Mesenchymal stem cell (in vitro differentiated cells and primary cell): ENCODE data around the gene CD52.
A peak's percentile ranks its signal among the peaks of the same experiment; 100 is the strongest.

Experiments
- DNase-seq: peaks from one replicate; pipeline ENCODE4 v3.0.0-alpha.2; 2013
- H2AFZ ChIP-seq: one replicate; pipeline ENCODE4 v1.6.1; 2013; ENCODE audit warnings: low read depth, mild to moderate bottlenecking, control low read depth, inconsistent platforms, low read length, moderate library complexity
- H2AK5ac ChIP-seq: 2 replicates; pipeline ENCODE4 v1.6.1; 2013; ENCODE audit warnings: low read length, moderate library complexity, mild to moderate bottlenecking, inconsistent platforms; ENCODE audit not compliant: severe bottlenecking
- H2BK120ac ChIP-seq: one replicate; pipeline ENCODE4 v1.6.1; 2013; ENCODE audit warnings: low read depth, mild to moderate bottlenecking, inconsistent platforms, low read length, moderate library complexity
- H2BK12ac ChIP-seq, 2 experiments: one replicate each; pipeline ENCODE4 v1.6.1; 2013; ENCODE audit warnings: inconsistent platforms in 2 of 2, low read length in 2 of 2, mild to moderate bottlenecking in 2 of 2, moderate library complexity in 2 of 2, control low read depth in 1 of 2
- H2BK15ac ChIP-seq: one replicate; pipeline ENCODE4 v1.6.1; 2013; ENCODE audit warnings: mild to moderate bottlenecking, low read depth, inconsistent platforms; ENCODE audit not compliant: poor library complexity, severe bottlenecking
- H2BK5ac ChIP-seq: 2 replicates; pipeline ENCODE4 v1.6.1; 2013; ENCODE audit warnings: low read depth, mild to moderate bottlenecking, low read length, control low read depth, inconsistent platforms; ENCODE audit not compliant: poor library complexity, severe bottlenecking
- H3K14ac ChIP-seq, 2 experiments: one replicate each; pipeline ENCODE4 v1.6.1; 2013; ENCODE audit warnings: inconsistent platforms in 2 of 2, low read length in 2 of 2, control low read depth in 1 of 2, mild to moderate bottlenecking in 1 of 2, moderate library complexity in 1 of 2
- H3K18ac ChIP-seq, 2 experiments: one replicate each; pipeline ENCODE4 v1.6.1; 2013; ENCODE audit warnings: inconsistent platforms in 2 of 2, low read length in 2 of 2, control low read depth in 1 of 2, low read depth in 1 of 2, mild to moderate bottlenecking in 1 of 2
- H3K23ac ChIP-seq, 2 experiments: one replicate each; pipeline ENCODE4 v1.6.1; 2013; ENCODE audit warnings: inconsistent platforms in 2 of 2, low read length in 2 of 2, mild to moderate bottlenecking in 2 of 2, moderate library complexity in 2 of 2, control low read depth in 1 of 2
- H3K27ac ChIP-seq: 2 replicates; pipeline ENCODE4 v1.5.1; 2013; ENCODE audit warnings: mild to moderate bottlenecking, moderate library complexity, low read length, control low read depth, inconsistent platforms; ENCODE audit not compliant: poor library complexity, severe bottlenecking
- H3K27me3 ChIP-seq, 2 experiments: 2 replicates each; pipeline versions ENCODE4 v1.6.1 to v1.7.0; 2013; ENCODE audit warnings: low read length in 2 of 2, mild to moderate bottlenecking in 2 of 2, moderate library complexity in 2 of 2, control low read depth in 1 of 2, inconsistent platforms in 1 of 2; ENCODE audit not compliant: control insufficient read depth in 1 of 2, insufficient read depth in 1 of 2
- H3K36me3 ChIP-seq, 2 experiments: 2 replicates each; pipeline versions ENCODE4 v1.6.1 to v1.7.0; 2013; ENCODE audit warnings: low read length in 2 of 2, control low read depth in 1 of 2, inconsistent platforms in 1 of 2, low read depth in 1 of 2, mild to moderate bottlenecking in 1 of 2; ENCODE audit not compliant: insufficient read depth in 2 of 2, control insufficient read depth in 1 of 2
- H3K4ac ChIP-seq, 2 experiments: one replicate each; pipeline ENCODE4 v1.6.1; 2013; ENCODE audit warnings: inconsistent platforms in 2 of 2, low read length in 2 of 2, mild to moderate bottlenecking in 2 of 2, moderate library complexity in 2 of 2, control low read depth in 1 of 2, low read depth in 1 of 2
- H3K4me1 ChIP-seq: 2 replicates; pipeline ENCODE4 v1.6.1; 2013; ENCODE audit warnings: low read depth, low read length, control low read depth; ENCODE audit not compliant: control insufficient read depth, insufficient read depth
- H3K4me2 ChIP-seq: 2 replicates; pipeline ENCODE4 v1.6.1; 2013; ENCODE audit warnings: low read length, mild to moderate bottlenecking, inconsistent platforms; ENCODE audit not compliant: poor library complexity, severe bottlenecking
- H3K4me3 ChIP-seq, 2 experiments: 2 replicates each; pipeline versions ENCODE4 v1.5.1 to v1.7.0; 2013; ENCODE audit warnings: low read length in 2 of 2, mild to moderate bottlenecking in 2 of 2, control low read depth in 1 of 2, low read depth in 1 of 2; ENCODE audit not compliant: insufficient read depth in 1 of 2
- H3K79me1 ChIP-seq: replicated peaks from 2 replicates; pipeline ENCODE4 v1.6.1; 2013; ENCODE audit warnings: mild to moderate bottlenecking, control low read depth, low read length, inconsistent platforms; ENCODE audit not compliant: poor library complexity, severe bottlenecking
- H3K9ac ChIP-seq: 2 replicates; pipeline ENCODE4 v1.7.0; 2013; ENCODE audit warnings: mild to moderate bottlenecking, low read length, moderate library complexity
- H3K9me3 ChIP-seq: 2 replicates; pipeline ENCODE4 v1.7.0; 2013; ENCODE audit warnings: mild to moderate bottlenecking, low read length; ENCODE audit not compliant: control insufficient read depth
- H4K8ac ChIP-seq: one replicate; pipeline ENCODE4 v1.6.1; 2013; ENCODE audit warnings: inconsistent platforms, mild to moderate bottlenecking, low read length, moderate library complexity
- H4K91ac ChIP-seq: one replicate; pipeline ENCODE4 v1.6.1; 2013; ENCODE audit warnings: mild to moderate bottlenecking, low read length, inconsistent platforms
- WGBS: methylation state at CpG from one replicate; pipeline ENCODE4 v1.1.7; 2013; ENCODE audit warnings: mixed read lengths; 5-methylcytosine and 5-hydroxymethylcytosine counted together

The CD52 gene

DNA sequence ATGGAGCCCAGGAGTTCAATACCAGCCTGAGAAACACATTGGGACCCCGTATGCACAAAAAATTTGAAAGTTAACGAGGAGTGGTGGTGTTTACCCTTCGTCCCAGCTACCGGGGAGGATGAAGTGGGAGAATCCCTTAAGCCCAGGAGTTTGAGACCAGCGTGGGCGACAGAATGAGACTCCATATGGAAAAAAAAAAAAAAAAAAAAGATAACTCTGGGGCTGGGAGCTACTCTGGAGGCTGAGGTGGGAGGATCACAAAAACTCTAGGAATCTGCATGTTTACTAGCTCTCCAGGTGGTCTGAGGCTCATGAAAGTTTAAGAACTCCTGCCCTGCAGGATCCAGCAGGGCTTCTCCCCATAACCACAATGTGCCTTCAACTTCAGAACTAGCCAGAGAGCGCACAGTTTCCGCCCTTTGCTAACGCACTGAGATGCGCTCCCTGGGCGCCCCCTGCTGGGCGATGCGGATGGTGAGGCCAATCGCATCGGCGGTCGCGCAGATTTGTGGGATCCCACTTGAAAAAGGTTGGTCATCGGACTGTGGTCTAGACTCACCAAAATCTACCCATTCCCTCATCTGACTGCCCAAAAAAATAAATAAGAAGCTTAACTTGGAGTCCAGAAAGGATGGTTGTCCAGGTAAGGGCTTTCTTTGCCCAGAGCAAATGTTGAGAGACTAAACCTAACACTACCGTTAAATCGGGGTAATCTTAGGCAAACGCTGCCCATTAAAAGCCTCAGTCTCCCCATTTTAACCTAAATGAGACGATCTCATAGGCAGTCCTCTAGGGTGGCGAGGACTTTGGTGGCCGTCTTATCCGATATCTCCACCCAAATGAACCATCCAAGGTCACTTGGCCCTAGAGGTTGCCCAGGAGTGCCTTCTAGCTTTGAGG lies 46.0 kb downstream of the CD52 start:
- no peak overlapping the region for H2AFZ ChIP-seq

DNA sequence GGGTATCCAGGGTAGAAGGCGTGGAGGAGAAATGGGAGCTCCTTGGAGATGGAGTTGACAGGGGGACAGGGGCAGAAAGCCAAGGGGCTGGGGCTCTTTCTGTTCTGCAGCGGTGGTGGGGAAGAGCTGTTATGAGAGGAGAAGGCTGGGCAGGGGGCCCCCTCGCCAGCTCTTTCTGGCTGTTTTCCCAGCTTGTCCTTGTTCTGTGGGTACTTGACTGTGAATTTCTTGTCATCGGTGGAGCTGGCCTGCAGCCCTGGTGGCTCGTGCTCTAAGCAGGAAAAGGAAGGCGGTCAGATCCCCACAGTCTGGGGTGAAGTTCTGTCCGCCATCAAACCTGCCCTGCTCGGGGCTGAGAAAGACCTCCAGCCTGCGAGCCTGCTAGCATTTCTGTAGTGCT lies 47.2 kb downstream of the CD52 start:
- H2AFZ ChIP-seq = no peak overlapping the region
- H3K4ac ChIP-seq = no peak overlapping the region
- H2BK5ac ChIP-seq = no peak overlapping the region
- H4K8ac ChIP-seq = no peak overlapping the region
- no peak overlapping the region for H2BK12ac ChIP-seq
- no peak overlapping the region for H3K18ac ChIP-seq
- no peaks in the 10 kb centered on the region for H3K9me3 ChIP-seq
- no peak overlapping the region for H4K91ac ChIP-seq
- H3K9ac ChIP-seq = no peak overlapping the region
- no peak overlapping the region for H2BK15ac ChIP-seq
- H3K14ac ChIP-seq = no peak overlapping the region
- no peak for DNase-seq
- H3K36me3 ChIP-seq = no peaks in the 10 kb centered on the region
- no peak overlapping the region for H2BK120ac ChIP-seq
- peaks cover 60 to 65% of the 10 kb centered on the region in 2 experiments for H3K27me3 ChIP-seq
- peaks cover 4% of the 10 kb centered on the region for H3K4me1 ChIP-seq
- no peak overlapping the region for H3K27ac ChIP-seq
- WGBS = 85% methylated on average over 9 of the region's 9 CpGs
- H3K4me3 ChIP-seq = no peak overlapping the region
- H2AK5ac ChIP-seq = no peak overlapping the region
- H3K79me1 ChIP-seq = no peaks in the 10 kb centered on the region
- no peak overlapping the region for H3K4me2 ChIP-seq
- H3K23ac ChIP-seq = no peak overlapping the region

More for the DNA sequence above, 46.0 kb downstream of the CD52 start:
- Histone ChIP-seq H3K4me3 (no peak overlapping the region), H3K9ac (no peak overlapping the region), H2BK120ac (no peak overlapping the region), H2BK5ac (no peak overlapping the region), H3K9me3 (no peaks in the 10 kb centered on the region), H3K23ac (no peak overlapping the region), H3K4me2 (no peak overlapping the region), H4K91ac (no peak overlapping the region), H3K4me1 (peaks cover 5% of the 10 kb centered on the region), H3K14ac (no peak overlapping the region), H4K8ac (no peak overlapping the region), H3K36me3 (no peaks in the 10 kb centered on the region), H3K27ac (no peak overlapping the region), H2BK12ac (no peak overlapping the region), H3K79me1 (no peaks in the 10 kb centered on the region), H3K27me3 (peaks cover 69 to 75% of the 10 kb centered on the region in 2 experiments), H2BK15ac (no peak overlapping the region), H3K18ac (no peak overlapping the region), H3K4ac (no peak overlapping the region), H2AK5ac (no peak overlapping the region)
- 44% methylated on average over 21 of the region's 26 CpGs for WGBS
- DNase-seq = peak; percentile 70

DNA sequence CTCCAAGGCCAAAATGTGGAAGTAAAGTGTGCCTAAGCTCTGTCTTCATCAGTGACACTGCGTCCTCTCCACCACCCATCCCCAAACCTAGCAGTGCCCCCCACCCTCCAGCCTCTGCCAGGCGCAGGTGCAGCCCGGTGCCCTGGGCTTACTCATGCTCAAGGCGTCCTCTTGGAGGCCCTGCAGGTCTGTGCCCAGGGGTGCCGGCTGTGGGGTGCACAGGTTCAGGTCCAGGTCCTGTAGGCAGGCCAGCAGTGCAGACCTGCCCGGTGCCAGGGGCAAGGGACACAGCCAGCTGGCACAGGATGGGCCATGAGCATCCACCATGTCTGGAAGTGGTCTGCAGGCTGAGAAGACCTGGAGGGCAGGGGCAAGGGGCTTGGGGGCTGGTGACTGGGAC lies 49.7 kb downstream of the CD52 start:
- H4K8ac ChIP-seq = no peak overlapping the region
- H3K4me2 ChIP-seq = no peak overlapping the region
- H2BK15ac ChIP-seq = no peak overlapping the region
- DNase-seq = no peak
- no peak overlapping the region for H3K4me3 ChIP-seq
- no peak overlapping the region for H3K27ac ChIP-seq
- no peaks in the 10 kb centered on the region for H3K79me1 ChIP-seq
- H3K36me3 ChIP-seq = no peaks in the 10 kb centered on the region
- no peak overlapping the region for H2AK5ac ChIP-seq
- no peak overlapping the region for H2BK120ac ChIP-seq
- H3K9ac ChIP-seq = no peak overlapping the region
- H2BK12ac ChIP-seq = no peak overlapping the region
- H4K91ac ChIP-seq = no peak overlapping the region
- H3K4ac ChIP-seq = no peak overlapping the region
- H2BK5ac ChIP-seq = no peak overlapping the region
- WGBS = 88% methylated on average over 6 of the region's 6 CpGs
- peaks cover 2% of the 10 kb centered on the region for H3K4me1 ChIP-seq
- H3K14ac ChIP-seq = no peak overlapping the region
- H3K23ac ChIP-seq = no peak overlapping the region
- H3K18ac ChIP-seq = no peak overlapping the region
- peaks cover 44 to 52% of the 10 kb centered on the region in 2 experiments for H3K27me3 ChIP-seq
- H2AFZ ChIP-seq = no peak overlapping the region
- no peaks in the 10 kb centered on the region for H3K9me3 ChIP-seq

DNA sequence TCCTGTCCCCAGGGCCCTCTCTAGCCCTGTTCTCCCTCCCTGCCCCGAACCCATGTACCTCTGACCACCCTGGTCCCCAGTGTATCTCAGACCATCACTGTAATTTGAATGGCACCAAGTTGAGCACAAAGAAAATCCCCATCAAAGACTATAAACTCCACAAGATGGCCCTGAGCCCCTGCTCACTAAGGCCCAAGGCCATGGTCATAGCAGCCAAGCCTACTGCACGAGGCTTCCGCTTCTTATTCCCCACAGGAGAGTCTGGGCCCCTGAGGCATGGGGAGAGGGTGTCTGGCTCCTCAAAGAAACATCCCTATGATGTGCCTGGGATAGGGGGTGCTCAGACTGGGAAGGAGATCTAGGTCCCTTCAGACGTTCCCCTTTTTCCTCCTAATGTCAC lies 50.2 kb downstream of the CD52 start:
- H3K18ac ChIP-seq = no peak overlapping the region
- WGBS = 77% methylated on average over 4 of the region's 4 CpGs
- H3K4me2 ChIP-seq = no peak overlapping the region
- H2BK120ac ChIP-seq = no peak overlapping the region
- H3K27ac ChIP-seq = no peak overlapping the region
- H2AFZ ChIP-seq = no peak overlapping the region
- no peaks in the 10 kb centered on the region for H3K36me3 ChIP-seq
- no peak overlapping the region for H3K4ac ChIP-seq
- H3K4me1 ChIP-seq = peaks cover 2% of the 10 kb centered on the region
- no peak overlapping the region for H2AK5ac ChIP-seq
- H3K23ac ChIP-seq = no peak overlapping the region
- no peak overlapping the region for H2BK15ac ChIP-seq
- no peak overlapping the region for H3K4me3 ChIP-seq
- H4K8ac ChIP-seq = no peak overlapping the region
- no peak overlapping the region for H3K14ac ChIP-seq
- H4K91ac ChIP-seq = no peak overlapping the region
- no peaks in the 10 kb centered on the region for H3K9me3 ChIP-seq
- no peak overlapping the region for H2BK5ac ChIP-seq
- no peak overlapping the region for H3K9ac ChIP-seq
- DNase-seq = no peak
- H3K27me3 ChIP-seq = peaks cover 39 to 51% of the 10 kb centered on the region in 2 experiments
- H2BK12ac ChIP-seq = no peak overlapping the region
- no peaks in the 10 kb centered on the region for H3K79me1 ChIP-seq
